ENCODE results near the gene PCP2. TPM values are rescaled to one million over a fixed set of nuclear protein-coding genes. Genes with fewer than 3 reads are reported as not detected.

The PCP2 gene
- total and polyA plus RNA-seq, 2 of the 8 experiments (the other 6 are each of a cell fraction or from before 2014, with no cell fraction given), result not detected

GRCh38 chr19:7652061-7652641, 18.6 kb upstream of the PCP2 start:
- H3K9ac ChIP-seq (replicated peaks in 1 of 4; ENCODE audit: extremely low read depth in 1 of 4, low read depth in 3 of 4, low read length in 3 of 4), result no peak overlapping the region
- H2BK5ac ChIP-seq (ENCODE audit: low read depth, low read length), result no peak overlapping the region
- no peak overlapping the region for H3K4ac ChIP-seq (replicated peaks; ENCODE audit: insufficient read length, low read depth, low read length)
- 0 out of 8 replicates have a peak, but pooled peaks cover 0 to under 1% (median 0%) of the 10 kb centered on the region in 4 experiments for H3K36me3 ChIP-seq (ENCODE audit: control insufficient read depth in 2 of 4, insufficient read depth in 4 of 4, low read length in 3 of 4)
- no peaks in the 10 kb centered on the region for H3K79me1 ChIP-seq (ENCODE audit: low read depth, low read length)
- peak; percentile 74 for FAIRE-seq
- H3K9me3 ChIP-seq (ENCODE audit: insufficient read depth in 2 of 2, low read depth in 1 of 2, low read length in 1 of 2), result no peaks in the 10 kb centered on the region
- H2BK12ac ChIP-seq (ENCODE audit: low read depth, low read length), result no peak overlapping the region
- no peak overlapping the region for H2BK15ac ChIP-seq (ENCODE audit: low read length)
- no peak overlapping the region for H3K14ac ChIP-seq (ENCODE audit: insufficient read length)
- peak; percentile 49 to 99 for DNase-seq (ENCODE audit: low read depth in 1 of 2, low spot score in 2 of 2)
- H4K5ac ChIP-seq (ENCODE audit: insufficient read length, low read depth, low read length), result no peak overlapping the region
- no peak overlapping the region for H2BK20ac ChIP-seq (ENCODE audit: low read length)
- no peak overlapping the region for H3K56ac ChIP-seq (replicated peaks; ENCODE audit: insufficient read length, low read depth, low read length)
- no peak overlapping the region for H4K8ac ChIP-seq (ENCODE audit: extremely low read depth, insufficient read depth, low read length)
- ChIA-PET POLR2A (ENCODE audit: partially characterized antibody) (interaction anchor here (1.6 kb wide), 1 partner anchor 11 kb away, joined by 7 read pairs; no protein-coding TSS in a partner anchor), CTCF (ENCODE audit: partially characterized antibody) (interaction anchor here (0.6 to 3.1 kb wide), 20 partner anchors 9 to 503 kb away, joined by 3 to 13 read pairs (median 4); partner anchors contain the start of genes RETN, STXBP2 and TRAPPC5)
- no peaks in the 10 kb centered on the region for H3K79me2 ChIP-seq (ENCODE audit: control insufficient read depth in 1 of 2, insufficient read depth in 2 of 2, low read length in 2 of 2)
- no peak overlapping the region for H2AK5ac ChIP-seq (ENCODE audit: low read depth, low read length)
- H3K4me2 ChIP-seq (ENCODE audit: insufficient read depth in 1 of 2, low read depth in 2 of 2, low read length in 2 of 2), result peak overlapping the region; percentile 50 to 70
- WGBS, 2 experiments (ENCODE audit: extremely low coverage in 1 of 2, insufficient coverage in 1 of 2, insufficient read length in 1 of 2, insufficient replicate concordance in 2 of 2, low coverage in 1 of 2, low lambda C conversion rate in 2 of 2, missing lambda C conversion rate in 1 of 2), result 16% methylated on average over 28 of the region's 28 CpGs; no CpG with 5 or more reads in 1 of the 2 experiments
- H4K20me1 ChIP-seq (replicated peaks in 1 of 2; ENCODE audit: control insufficient read depth in 1 of 2, insufficient read depth in 2 of 2, low read length in 2 of 2), result peaks cover 0 to 1% of the 10 kb centered on the region in 2 experiments
- H3K23ac ChIP-seq (ENCODE audit: insufficient read length), result no peak overlapping the region
- peak overlapping the region in 2 of 4 experiments; percentile 0 to 45; a peak in 2 of 8 replicates for H3K4me3 ChIP-seq (ENCODE audit: extremely low read depth in 1 of 4, insufficient read depth in 2 of 4, low read depth in 3 of 4, low read length in 4 of 4)
- H4K91ac ChIP-seq (replicated peaks; ENCODE audit: insufficient read length, low read length), result no peak overlapping the region
- H3K27ac ChIP-seq (ENCODE audit: low read depth, low read length), result no peak overlapping the region
- 0 out of 2 replicates have a peak overlapping the region, but pooled peaks have one; percentile 62 for H2AFZ ChIP-seq (ENCODE audit: low read length)
- no peak overlapping the region for H3K18ac ChIP-seq (ENCODE audit: extremely low read depth, low read length)
- no peak overlapping the region for H2BK120ac ChIP-seq (replicated peaks; ENCODE audit: low read depth, low read length)
- H3K27me3 ChIP-seq (replicated peaks in 1 of 4; ENCODE audit: control insufficient read depth in 3 of 4, extremely low read depth in 1 of 4, insufficient read depth in 3 of 4, low read length in 3 of 4), result peaks cover 2 to 18% (median 6%) of the 10 kb centered on the region in 4 experiments
- H3K4me1 ChIP-seq (replicated peaks in 1 of 4; ENCODE audit: control insufficient read depth in 3 of 4, insufficient read depth in 4 of 4, low read length in 3 of 4), result peaks cover 0 to 2% (median 0%) of the 10 kb centered on the region in 4 experiments; a peak in 4 of 7 replicates
- 0 out of 2 replicates have a peak, but pooled peaks cover 2% of the 10 kb centered on the region for H3K23me2 ChIP-seq (ENCODE audit: low read depth, low read length)
- TF ChIP-seq RAD21 (IDR thresholded peaks at IDR 0.05 in 1 of 2, conservative IDR thresholded peaks at IDR 0.05 in 1 of 2; ENCODE audit: low read depth in 2 of 2, low read length in 2 of 2), result peak; percentile 58 to 59
- peak; percentile 77 for TF ChIP-seq SP1 (IDR thresholded peaks at IDR 0.05; ENCODE audit: low read depth, low read length)
- TF ChIP-seq SRF (IDR thresholded peaks at IDR 0.05; ENCODE audit: low read depth, low read length), result no peak
- no peak for TF ChIP-seq HDAC6 (IDR thresholded peaks at IDR 0.05; ENCODE audit: low read depth, low read length)
- TF ChIP-seq, protein P1, sequence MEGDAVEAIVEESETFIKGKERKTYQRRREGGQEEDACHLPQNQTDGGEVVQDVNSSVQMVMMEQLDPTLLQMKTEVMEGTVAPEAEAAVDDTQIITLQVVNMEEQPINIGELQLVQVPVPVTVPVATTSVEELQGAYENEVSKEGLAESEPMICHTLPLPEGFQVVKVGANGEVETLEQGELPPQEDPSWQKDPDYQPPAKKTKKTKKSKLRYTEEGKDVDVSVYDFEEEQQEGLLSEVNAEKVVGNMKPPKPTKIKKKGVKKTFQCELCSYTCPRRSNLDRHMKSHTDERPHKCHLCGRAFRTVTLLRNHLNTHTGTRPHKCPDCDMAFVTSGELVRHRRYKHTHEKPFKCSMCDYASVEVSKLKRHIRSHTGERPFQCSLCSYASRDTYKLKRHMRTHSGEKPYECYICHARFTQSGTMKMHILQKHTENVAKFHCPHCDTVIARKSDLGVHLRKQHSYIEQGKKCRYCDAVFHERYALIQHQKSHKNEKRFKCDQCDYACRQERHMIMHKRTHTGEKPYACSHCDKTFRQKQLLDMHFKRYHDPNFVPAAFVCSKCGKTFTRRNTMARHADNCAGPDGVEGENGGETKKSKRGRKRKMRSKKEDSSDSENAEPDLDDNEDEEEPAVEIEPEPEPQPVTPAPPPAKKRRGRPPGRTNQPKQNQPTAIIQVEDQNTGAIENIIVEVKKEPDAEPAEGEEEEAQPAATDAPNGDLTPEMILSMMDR (IDR thresholded peaks at IDR 0.05; ENCODE audit: control extremely low read depth in 1 of 3, insufficient read depth in 1 of 3, low read depth in 1 of 3, low read length in 3 of 3), result peak; percentile 72 to 87 (median 79)
- no peak for TF ChIP-seq ATF2 (IDR thresholded peaks at IDR 0.05; ENCODE audit: low read length)
- peak; percentile 97 for TF ChIP-seq RXRA (IDR thresholded peaks at IDR 0.05; ENCODE audit: insufficient read depth, low read depth, low read length)
